H1 (cell line): Measurements from ENCODE around the gene CDC42. TPM values are rescaled to one million over a fixed set of nuclear protein-coding genes. Genes with fewer than 3 reads are reported as not detected.

Experiments
- CHD1 ChIP-seq: IDR thresholded peaks from 2 replicates; pipeline ENCODE4 v1.6.1; 2012; ENCODE audit warnings: low read depth, low read length, improper control_type of control experiment
- CHD7 ChIP-seq: fragments of 300-600 bp; sonication (generic); IDR thresholded peaks from 2 replicates; pipeline ENCODE4 v1.7.1; 2012; ENCODE audit warnings: low read length, moderate library complexity, mild to moderate bottlenecking, inconsistent platforms; ENCODE audit not compliant: insufficient replicate concordance
- HDAC6 ChIP-seq: IDR thresholded peaks from one replicate; pipeline ENCODE4 v1.7.1; 2012; ENCODE audit warnings: low read depth, mild to moderate bottlenecking, inconsistent platforms, low read length, moderate library complexity
- NANOG ChIP-seq: IDR thresholded peaks from 2 replicates; pipeline ENCODE4 v1.6.1; 2011; ENCODE audit warnings: low read length, low read depth, mild to moderate bottlenecking, inconsistent platforms; ENCODE audit not compliant: insufficient read depth, poor library complexity, severe bottlenecking
- SP1 ChIP-seq: IDR thresholded peaks from 2 replicates; pipeline ENCODE4 v1.6.1; 2011; ENCODE audit warnings: low read depth, low read length
- TCF12 ChIP-seq: IDR thresholded peaks from 2 replicates; pipeline ENCODE4 v1.6.1; 2011; ENCODE audit warnings: low read depth, mild to moderate bottlenecking, low read length
- polyA plus RNA-seq, 7 experiments: library from polyadenylated mRNA; depleted of rRNA in 3 of 7; stranded (reverse) in 5 of 7; unstranded in 2 of 7; fragments of >200 nt in 5 of 7; fragments of 200-250 nt in 2 of 7; gene quantifications; 1 replicate in 5 of 7; 2 replicates in 1 of 7; 4 replicates in 1 of 7; pipeline versions ENCODE4 v1.2.1 to v1.2.3, GENCODE V29; 2011 to 2013; ENCODE audit warnings: missing spikeins in 2 of 7, mixed read lengths in 2 of 7
- total RNA-seq: library from RNA; stranded (reverse); fragmentation: NEBNext Ultra II Directional; extraction: Animal tissue kit (Norgen Biotek cat#: 25700); gene quantifications from 2 replicates; pipeline ENCODE4 v1.2.1, GENCODE V29; 2021

CDC42 gene
- total and polyA plus RNA-seq, 2 of the 8 experiments (the other 6 are each of a cell fraction or from before 2014, with no cell fraction given) = 110 to 179 TPM

- TF ChIP-seq CHD7 (no peak), TCF12 (no peak), NANOG (no peak), CHD1 (no peak), HDAC6 (no peak), SP1 (no peak)
- TF ChIP-seq, all 59 proteins: peak for 0
Observed at GRCh38 chr1:22041505-22041904, 11.0 kb upstream of the CDC42 start (continued).
